Body of pancreas (tissue), 4 donors: ENCODE data around the gene SLC24A3. TPM values are rescaled to one million over a fixed set of nuclear protein-coding genes. Genes with fewer than 3 reads are reported as not detected.

ENCODE experiments used
- ATAC-seq: fragments of 150-250 bp; one replicate; pipeline ENCODE4 v1.9.1; 2016
- DNase-seq, 4 donors: peaks; one replicate each; pipeline ENCODE4 v3.0.0-alpha.2; 2019
- H3K27ac ChIP-seq, 4 donors: fragments of 200-600 bp; sonication (generic); 1 replicate in 3 of 4; 2 replicates in 1 of 4; pipeline versions ENCODE4 v1.5.1 to v1.6.1; 2016 to 2019; ENCODE audit warnings: mild to moderate bottlenecking in 1 of 4, mixed read lengths in 1 of 4, moderate library complexity in 1 of 4
- H3K27me3 ChIP-seq, 2 donors: fragments of 200-600 bp; sonication (generic); one replicate each; pipeline ENCODE4 v1.6.0; 2016; ENCODE audit warnings: mild to moderate bottlenecking in 1 of 2
- H3K36me3 ChIP-seq, 2 donors: fragments of 200-600 bp; sonication (generic); replicated peaks in 1 of 2; 2 replicates each; pipeline ENCODE4 v1.5.1; 2016; ENCODE audit warnings: low read depth in 2 of 2; ENCODE audit not compliant: insufficient read depth in 1 of 2
- H3K4me1 ChIP-seq: fragments of 200-600 bp; sonication (generic); one replicate; pipeline ENCODE4 v1.6.0; 2016
- H3K4me3 ChIP-seq, 2 donors: fragments of 200-600 bp; sonication (generic); 1 replicate in 1 of 2; 2 replicates in 1 of 2; pipeline ENCODE4 v1.5.1; 2016 to 2019
- H3K9me3 ChIP-seq, 3 donors: fragments of 200-600 bp; sonication (generic); 1 replicate in 2 of 3; 2 replicates in 1 of 3; pipeline ENCODE4 v1.5.1; 2016
- CTCF ChIP-seq, 7 experiments: fragments of 450-650 bp in 4 of 7; fragments of 200-600 bp in 3 of 7; sonication (generic) in 3 of 7; IDR thresholded peaks; one replicate each; pipeline ENCODE4 v1.5.1; 2016 to 2019; ENCODE audit warnings: antibody characterized with exemption in 7 of 7
- POLR2A ChIP-seq, 3 donors: fragments of 450-650 bp; IDR thresholded peaks; one replicate each; pipeline ENCODE4 v1.6.1; 2016; ENCODE audit warnings: antibody characterized with exemption in 3 of 3, mild to moderate bottlenecking in 2 of 3
- WGBS, 2 donors: methylation state at CpG; one replicate each; pipeline ENCODE4 v1.1.5; 2017; 5-methylcytosine and 5-hydroxymethylcytosine counted together
- intact Hi-C: fragments of 100-400 bp; cut with DNase I; formaldehyde crosslinking; loops from one replicate; pipeline ENCODE4 v1.15.1; 2023
- total RNA-seq, 2 donors: library from RNA; depleted of rRNA; stranded (reverse); fragments of >200 nt; gene quantifications; one replicate each; pipeline ENCODE4 v1.1.0, GENCODE V29; 2016

Gene SLC24A3
- total RNA-seq, 2 donors from 2014 or later = 0.66 to 1.0 TPM

- Histone ChIP-seq H3K27ac (no peak overlapping the region), H3K27me3 (no peaks in the 10 kb centered on the region), H3K4me3 (no peak overlapping the region), H3K36me3 (no peaks in the 10 kb centered on the region), H3K4me1 (no peaks in the 10 kb centered on the region), H3K9me3 (no peaks in the 10 kb centered on the region)
- intact Hi-C loops = no loop called here
- TF ChIP-seq CTCF (IDR thresholded peaks at IDR 0.05) (no peak), POLR2A (IDR thresholded peaks at IDR 0.05) (no peak)
- WGBS, 2 donors = 40 to 57% methylated on average over 2 to 3 of the region's 3 CpGs
- ATAC-seq = no peak
- no peak for DNase-seq
Observed at GRCh38 chr20:19298652-19299051, 86.2 kb downstream of the SLC24A3 start.

- no peak for TF ChIP-seq CTCF (IDR thresholded peaks at IDR 0.05)
- no peak for TF ChIP-seq POLR2A (IDR thresholded peaks at IDR 0.05)
- Histone ChIP-seq H3K4me3 (no peak overlapping the region), H3K9me3 (no peaks in the 10 kb centered on the region), H3K27ac (no peak overlapping the region), H3K27me3 (no peaks in the 10 kb centered on the region), H3K36me3 (no peaks in the 10 kb centered on the region), H3K4me1 (no peaks in the 10 kb centered on the region)
- DNase-seq (no peak), ATAC-seq (no peak)
- 79 to 88% methylated on average over 6 of the region's 6 CpGs for WGBS, 2 donors
- intact Hi-C loops = no loop called here
Observed at GRCh38 chr20:19300395-19300794, 88.0 kb downstream of the SLC24A3 start.

DNA sequence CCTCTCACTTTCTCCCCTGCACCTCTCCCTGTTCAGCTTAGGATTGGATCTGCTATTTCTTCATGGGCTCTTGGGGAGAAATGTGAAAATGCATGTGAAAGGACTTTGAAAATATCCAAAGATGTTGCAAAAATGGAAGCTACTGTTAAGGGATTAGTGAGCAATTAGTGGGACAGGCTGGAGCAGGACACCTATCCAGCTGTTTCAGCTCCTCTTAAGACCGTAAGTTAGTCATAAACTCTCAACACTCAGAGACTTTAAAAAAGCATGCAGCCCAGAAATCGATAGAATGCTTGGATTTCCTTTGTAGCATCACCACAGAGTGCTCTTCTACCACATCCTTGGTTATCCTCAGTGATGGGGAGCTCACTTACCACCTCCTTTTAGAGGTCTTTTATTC, 88.7 kb downstream of the SLC24A3 start:
- no peaks in the 10 kb centered on the region for H3K9me3 ChIP-seq
- no peak overlapping the region for H3K27ac ChIP-seq
- H3K36me3 ChIP-seq = no peaks in the 10 kb centered on the region
- DNase-seq = no peak
- 62 to 82% methylated on average over 2 of the region's 2 CpGs for WGBS, 2 donors
- no peak for ATAC-seq
- no peaks in the 10 kb centered on the region for H3K27me3 ChIP-seq
- H3K4me3 ChIP-seq = no peak overlapping the region
- no peak for TF ChIP-seq POLR2A (IDR thresholded peaks at IDR 0.05)
- no peak for TF ChIP-seq CTCF (IDR thresholded peaks at IDR 0.05)
- H3K4me1 ChIP-seq = no peaks in the 10 kb centered on the region
- intact Hi-C loops = no loop called here

- TF ChIP-seq POLR2A (IDR thresholded peaks at IDR 0.05) (no peak), CTCF (IDR thresholded peaks at IDR 0.05) (no peak)
- no peaks in the 10 kb centered on the region for H3K27me3 ChIP-seq
- ATAC-seq = no peak
- H3K4me1 ChIP-seq = no peaks in the 10 kb centered on the region
- DNase-seq = no peak
- H3K36me3 ChIP-seq = no peaks in the 10 kb centered on the region
- no peak overlapping the region for H3K4me3 ChIP-seq
- H3K9me3 ChIP-seq = no peaks in the 10 kb centered on the region
- H3K27ac ChIP-seq = no peak overlapping the region
- 56 to 68% methylated on average over 2 of the region's 2 CpGs for WGBS, 2 donors
- intact Hi-C loops = no loop called here
Observed at GRCh38 chr20:19301843-19302242, 89.4 kb downstream of the SLC24A3 start.

GRCh38 chr20:19302714-19303113, 90.3 kb downstream of the SLC24A3 start:
- TF ChIP-seq CTCF (IDR thresholded peaks at IDR 0.05) = no peak
- no peak for TF ChIP-seq POLR2A (IDR thresholded peaks at IDR 0.05)
- Histone ChIP-seq H3K27me3 (no peaks in the 10 kb centered on the region), H3K36me3 (no peaks in the 10 kb centered on the region), H3K4me3 (no peak overlapping the region), H3K9me3 (no peaks in the 10 kb centered on the region), H3K4me1 (no peaks in the 10 kb centered on the region), H3K27ac (no peak overlapping the region)
- ATAC-seq (no peak), DNase-seq (no peak)
- intact Hi-C loops = no loop called here
- WGBS, 2 donors = 52 to 55% methylated on average over 3 of the region's 3 CpGs
